ENCODE data around the gene SRGAP1. TPM values are rescaled to one million over a fixed set of nuclear protein-coding genes. Genes with fewer than 3 reads are reported as not detected.
"Not testable (repeated sequence)": the region's sequence is repeated elsewhere in the genome, so short reads cannot be mapped to it uniquely, and the experiment has no call there.

SRGAP1 gene
- total RNA-seq, 1 donor from 2014 or later = 2.0 TPM

DNA sequence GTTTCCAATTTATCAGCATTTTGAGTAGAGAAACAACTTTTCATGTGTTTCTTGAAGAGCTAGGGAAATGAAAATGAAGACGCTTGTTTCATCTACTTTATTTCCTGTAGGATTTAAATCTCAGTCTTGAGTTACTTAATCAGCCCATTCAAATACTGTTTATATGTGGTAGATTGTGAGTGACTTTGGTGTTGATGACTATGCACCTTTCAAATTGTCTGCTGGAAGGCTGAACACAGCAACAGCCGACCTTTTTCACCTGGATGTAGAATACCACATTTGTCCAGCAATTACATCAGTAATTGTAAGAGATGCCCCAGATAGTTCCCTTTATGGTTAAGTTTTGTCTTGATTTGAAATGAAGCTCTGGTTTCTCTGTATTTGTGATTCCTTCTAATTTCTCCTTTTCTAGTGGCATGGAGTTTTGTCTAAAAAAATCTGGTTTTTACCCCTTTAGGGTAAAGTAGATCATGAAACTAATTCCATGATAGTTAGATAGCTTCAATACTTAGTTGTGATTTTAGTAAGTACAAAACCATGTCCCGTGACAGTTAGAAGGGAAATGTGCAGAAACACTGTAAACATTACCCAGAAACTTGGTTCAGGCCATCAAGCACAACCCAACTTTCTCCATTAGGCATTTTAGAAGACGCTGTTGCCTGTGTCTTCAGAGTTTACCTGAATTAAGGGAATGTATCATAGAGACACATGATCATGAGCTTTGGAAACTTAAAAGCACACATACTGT, 165.0 kb downstream of the SRGAP1 start:
- ATAC-seq (ENCODE audit: poor library complexity) (no peak), DNase-seq (no peak)
- intact Hi-C loops (cut with DNase I) = no loop called here

DNA sequence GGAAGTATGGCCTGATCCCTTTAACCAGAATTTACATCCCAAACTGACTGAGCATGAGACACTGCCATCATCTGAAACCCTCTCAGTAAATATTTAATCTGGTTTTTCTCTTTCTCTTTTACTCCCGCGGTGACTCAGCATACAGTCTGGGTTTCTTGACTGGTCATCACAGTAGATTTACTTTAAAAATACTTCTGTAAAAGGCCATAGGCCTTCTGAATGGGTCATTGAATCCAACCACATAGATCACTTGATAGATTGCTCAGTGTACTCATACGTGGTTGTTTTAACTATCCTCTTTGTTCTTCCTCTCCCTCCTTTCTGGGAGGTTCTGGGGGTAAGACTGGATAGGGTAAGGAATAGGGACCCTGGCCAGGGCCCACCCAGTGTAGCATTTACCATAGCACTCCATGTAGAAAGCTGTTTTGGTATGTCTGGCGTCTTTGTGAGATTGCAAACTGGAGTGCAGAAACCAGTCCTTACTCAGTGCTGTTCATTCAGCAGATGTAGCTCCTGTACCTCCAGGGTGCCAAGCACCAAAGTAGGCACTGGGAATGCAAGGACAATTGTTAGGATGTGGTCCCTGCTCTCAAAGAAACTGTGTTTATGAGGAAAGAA, 165.7 kb downstream of the SRGAP1 start:
- DNase-seq = no peak
- intact Hi-C loops (cut with DNase I) = no loop called here
- ATAC-seq (ENCODE audit: poor library complexity) = no peak

DNA sequence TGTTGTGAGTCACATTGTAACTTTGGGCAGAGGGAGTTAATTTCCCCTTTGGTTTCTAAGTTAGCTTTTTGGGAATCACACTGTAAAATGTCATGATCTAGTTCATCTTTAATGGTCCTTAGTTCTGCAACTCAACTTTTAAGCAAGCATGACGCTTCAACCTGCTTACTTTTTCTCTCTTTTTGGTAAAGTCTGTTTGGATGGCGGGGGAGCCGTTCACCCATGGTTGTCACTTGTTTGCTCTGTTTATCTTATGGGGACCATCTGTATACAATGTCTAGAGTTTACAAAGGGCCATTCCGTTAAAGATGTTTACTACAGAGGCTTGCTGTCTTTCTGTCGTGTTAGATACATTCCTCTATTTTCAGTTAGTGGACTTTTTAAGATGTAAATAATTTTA, 172.0 kb downstream of the SRGAP1 start:
- intact Hi-C loops (cut with DNase I) = no loop called here
- no peak for DNase-seq
- ATAC-seq (ENCODE audit: poor library complexity) = no peak

DNA sequence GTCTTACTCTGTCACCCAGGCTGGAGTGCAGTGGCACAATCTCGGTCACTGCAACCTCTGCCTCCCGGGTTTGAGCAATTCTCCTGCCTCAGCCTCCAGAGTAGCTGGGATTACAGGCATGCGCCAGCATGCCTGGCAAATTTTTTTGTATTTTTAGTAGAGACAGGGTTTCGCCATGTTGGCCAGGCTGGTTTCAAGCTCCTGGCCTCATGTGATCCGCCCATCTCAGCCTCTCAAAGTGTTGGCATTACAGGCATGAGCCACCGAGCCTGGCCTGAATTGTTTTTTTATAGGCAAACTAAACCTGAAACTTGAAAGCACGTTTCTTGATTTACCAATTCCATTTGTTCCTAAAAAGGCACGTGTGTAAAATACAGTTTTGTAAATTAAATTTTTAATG, 173.6 kb downstream of the SRGAP1 start:
- DNase-seq; intact Hi-C loops (cut with DNase I); ATAC-seq (ENCODE audit: poor library complexity): not testable (repeated sequence)

DNA sequence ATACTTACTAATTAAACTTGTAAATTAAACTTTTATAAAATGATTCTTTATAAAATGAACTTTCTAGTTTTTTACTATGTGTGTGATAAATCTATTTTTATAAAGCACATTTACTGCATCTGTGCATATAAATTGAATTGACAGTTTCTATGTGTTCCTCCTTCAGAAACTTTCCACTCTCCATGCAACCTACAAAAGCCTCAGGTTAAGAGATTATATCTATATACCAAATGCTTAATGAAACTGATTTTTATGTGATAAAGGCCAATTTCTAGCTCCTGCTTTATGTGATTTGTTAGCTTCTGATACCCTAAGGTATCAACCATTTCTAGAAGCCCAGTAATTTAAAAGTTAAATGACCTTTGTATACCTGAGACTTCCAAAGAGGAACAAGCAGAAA, 174.0 kb downstream of the SRGAP1 start:
- DNase-seq (no peak), ATAC-seq (ENCODE audit: poor library complexity) (no peak)
- intact Hi-C loops (cut with DNase I) = no loop called here

DNA sequence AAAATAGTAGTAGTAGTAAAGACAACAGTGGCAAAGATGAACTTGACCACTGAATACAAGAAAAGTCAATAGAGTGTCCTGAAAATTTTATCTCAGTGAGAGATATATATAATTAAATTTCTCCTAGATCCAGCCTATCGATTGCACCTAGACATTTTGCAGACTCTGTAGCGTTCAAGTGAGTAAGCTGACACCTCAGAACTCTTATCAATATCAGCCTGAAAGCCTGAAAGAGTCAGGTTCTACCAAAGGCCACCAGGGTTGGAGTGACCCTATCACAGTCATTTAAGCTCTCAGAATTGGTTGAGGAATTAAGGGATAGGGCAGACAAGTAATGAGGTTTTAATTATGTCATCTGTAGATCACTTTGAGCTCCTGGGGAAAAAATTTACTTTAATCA, 174.6 kb downstream of the SRGAP1 start:
- intact Hi-C loops (cut with DNase I) = no loop called here
- no peak for ATAC-seq (ENCODE audit: poor library complexity)
- DNase-seq = no peak

DNA sequence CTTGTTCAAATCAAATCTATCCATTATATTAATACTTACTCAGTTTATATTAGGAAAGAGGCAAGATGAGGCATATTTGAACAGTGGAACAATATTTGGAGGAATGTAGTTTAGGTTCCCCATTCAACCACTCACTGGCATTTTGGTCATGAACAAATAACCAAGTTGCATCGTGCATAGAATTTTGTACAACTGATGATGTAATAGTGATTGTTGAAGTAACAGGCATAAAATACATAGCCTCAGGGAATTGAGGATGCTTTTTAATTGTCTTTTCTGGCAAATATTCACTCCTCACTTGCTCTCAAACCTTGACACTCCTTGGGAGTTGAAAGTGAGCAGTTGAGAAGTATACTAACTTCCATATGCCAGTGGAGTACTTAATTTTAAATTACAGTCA, 175.2 kb downstream of the SRGAP1 start:
- intact Hi-C loops (cut with DNase I) = no loop called here
- no peak for DNase-seq
- no peak for ATAC-seq (ENCODE audit: poor library complexity)

DNA sequence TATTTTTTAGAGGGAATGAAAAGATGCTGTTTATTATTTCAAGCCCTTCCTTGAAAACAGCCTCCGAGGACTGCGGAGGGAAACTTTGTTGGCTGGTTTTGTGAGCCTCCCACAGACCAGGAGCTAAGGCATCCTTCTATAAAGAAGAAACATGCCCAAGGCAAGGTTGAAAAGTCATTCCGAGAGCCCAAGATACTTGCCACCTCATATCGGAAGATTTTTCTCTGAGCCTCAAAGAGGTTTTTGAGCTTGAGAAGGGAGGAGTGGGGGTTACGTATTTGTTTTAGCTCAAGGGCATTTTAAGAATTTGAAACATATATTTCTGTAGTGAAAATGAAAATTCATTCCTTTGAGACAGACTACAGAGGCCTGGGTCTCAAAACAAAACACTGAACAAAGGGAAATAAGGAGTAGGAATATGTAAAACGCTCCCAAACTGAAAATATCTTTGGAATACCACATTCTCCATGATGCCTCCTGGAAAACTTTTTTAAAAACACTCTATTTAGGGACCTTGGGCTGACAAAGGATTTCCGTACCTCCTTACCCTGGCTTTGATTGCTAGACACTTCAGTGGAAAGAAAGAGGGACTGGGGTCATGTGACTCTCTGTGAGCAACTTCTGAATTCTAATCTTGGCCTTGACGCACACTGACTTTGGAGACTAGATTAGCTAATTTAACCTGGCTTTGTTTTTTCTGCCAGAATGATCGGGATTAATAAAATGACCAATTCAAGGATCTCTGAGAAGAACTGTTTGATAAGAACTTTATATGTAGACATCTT, 180.9 kb downstream of the SRGAP1 start:
- DNase-seq = no peak
- no peak for ATAC-seq (ENCODE audit: poor library complexity)
- intact Hi-C loops (cut with DNase I) = no loop called here

DNA sequence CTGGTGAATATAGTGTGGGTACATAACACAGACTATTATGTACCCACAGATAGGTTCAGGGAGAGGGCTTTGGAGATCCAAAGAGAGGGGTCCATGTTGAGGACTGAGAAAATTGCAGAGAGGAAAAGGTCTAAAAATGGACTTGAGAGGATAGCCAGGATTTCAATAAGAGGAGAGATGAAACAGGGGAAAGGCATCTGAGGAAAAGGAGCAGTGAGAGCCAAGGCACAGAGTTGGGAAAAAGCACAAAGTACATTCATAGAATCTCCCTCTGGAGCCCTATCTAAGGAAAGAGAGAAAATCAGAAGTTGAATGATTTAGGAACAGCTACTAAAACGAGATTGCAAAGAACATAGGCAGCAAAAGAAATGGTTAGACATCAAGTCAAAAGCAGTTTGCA, 182.8 kb downstream of the SRGAP1 start:
- ATAC-seq (ENCODE audit: poor library complexity) (no peak), DNase-seq (no peak)
- intact Hi-C loops (cut with DNase I) = no loop called here

DNA sequence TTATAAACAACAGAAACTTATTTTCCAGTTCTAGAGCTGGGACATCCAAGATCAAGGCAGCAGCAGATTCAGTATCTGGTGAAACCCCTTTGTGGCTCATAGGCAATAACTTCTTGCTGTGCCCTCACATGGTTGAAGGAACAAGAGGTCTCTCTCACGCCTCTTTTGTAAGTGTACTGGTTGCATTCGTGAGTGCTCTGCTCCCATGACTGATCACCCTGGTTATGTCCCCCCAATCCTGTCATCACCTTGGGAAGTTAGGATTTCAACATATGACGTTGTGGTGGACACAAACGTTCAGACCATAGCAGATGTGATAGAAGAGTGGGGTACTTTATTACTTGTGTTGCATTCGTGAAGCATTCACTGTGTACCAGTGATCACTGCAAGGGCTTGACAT, 184.0 kb downstream of the SRGAP1 start:
- intact Hi-C loops (cut with DNase I) = no loop called here
- ATAC-seq (ENCODE audit: poor library complexity) (no peak), DNase-seq (no peak)

DNA sequence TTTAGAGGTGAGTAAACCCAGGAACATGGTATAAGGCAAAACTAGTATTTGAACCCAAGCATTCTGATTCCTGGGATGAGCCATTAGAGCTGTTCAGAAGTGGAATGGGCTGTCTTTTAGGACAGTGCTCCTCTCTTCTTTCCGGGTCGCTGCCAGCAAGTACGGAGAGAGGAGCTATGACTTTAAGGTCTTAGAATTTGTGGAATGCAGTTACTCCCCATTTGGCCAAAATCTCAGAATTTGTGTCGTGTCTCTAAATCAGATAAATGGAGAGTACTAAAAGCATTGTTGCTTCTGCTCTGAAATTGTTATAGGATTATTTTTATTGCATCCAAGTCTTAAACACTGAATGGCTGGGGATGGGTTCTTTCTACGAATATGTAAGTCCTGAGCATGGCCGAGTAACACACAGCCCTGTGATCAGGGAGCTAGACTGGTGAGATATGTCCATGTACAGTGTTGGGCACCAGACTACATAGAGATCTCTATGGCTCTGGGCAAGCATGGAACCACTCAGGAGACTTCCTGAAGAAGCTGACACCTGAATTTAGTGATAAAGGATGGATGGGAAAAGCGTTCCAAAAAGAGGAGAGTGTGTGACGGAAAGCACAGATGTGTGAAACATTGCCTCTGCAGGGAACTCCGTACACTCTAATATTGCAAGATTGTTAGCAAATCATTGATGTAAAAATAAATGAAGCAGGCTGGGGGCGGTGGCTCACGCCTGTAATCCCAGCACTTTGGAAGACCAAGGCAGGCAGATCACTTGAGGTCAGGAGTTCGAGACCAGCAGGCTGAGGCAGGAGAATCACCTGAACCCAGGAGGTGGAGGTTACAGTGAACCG, 184.7 kb downstream of the SRGAP1 start:
- intact Hi-C loops (cut with DNase I) = no loop called here
- ATAC-seq (ENCODE audit: poor library complexity) = no peak

DNA sequence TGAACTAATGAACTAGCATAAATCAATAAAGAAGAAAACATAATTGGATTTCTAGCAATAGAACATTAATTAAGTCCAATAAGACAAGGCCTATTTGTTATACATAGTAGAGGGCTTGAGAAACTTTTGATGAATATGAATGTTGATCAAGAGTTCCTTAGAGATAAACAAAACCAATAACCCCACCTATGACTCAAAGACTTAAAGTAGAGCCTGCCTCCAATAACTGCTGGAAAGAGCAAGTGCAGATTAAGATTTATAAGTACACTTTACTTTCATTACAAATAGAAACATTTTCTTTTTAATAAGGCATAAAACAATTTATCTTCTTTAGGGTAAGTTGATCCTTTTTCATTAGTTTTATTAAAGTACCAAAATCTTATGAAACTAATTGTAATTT, 185.7 kb downstream of the SRGAP1 start:
- ATAC-seq (ENCODE audit: poor library complexity) (no peak), DNase-seq (no peak)
- intact Hi-C loops (cut with DNase I) = no loop called here

More for the DNA sequence above, 184.7 kb downstream of the SRGAP1 start:
- DNase-seq = no peak

DNA sequence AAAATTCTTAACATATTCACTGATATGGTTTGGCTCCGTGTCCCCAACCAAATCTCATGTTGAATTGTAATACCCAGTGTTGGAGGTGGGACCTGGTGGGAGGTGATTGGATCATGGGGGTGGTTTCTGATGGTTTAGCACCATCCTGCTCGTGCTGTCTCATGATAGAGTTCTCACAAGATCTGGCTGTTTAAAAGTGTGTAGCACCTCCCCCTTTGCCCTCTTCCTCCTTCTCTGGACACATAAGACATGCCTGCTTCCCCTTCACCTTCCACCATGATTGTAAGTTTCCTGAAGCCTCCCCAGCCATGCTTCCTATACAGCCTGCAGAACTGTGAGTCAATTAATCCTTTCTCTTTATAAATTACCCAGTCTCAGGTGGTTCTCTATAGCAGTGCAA, 189.6 kb downstream of the SRGAP1 start:
- intact Hi-C loops (cut with DNase I); ATAC-seq (ENCODE audit: poor library complexity); DNase-seq: not testable (repeated sequence)

DNA sequence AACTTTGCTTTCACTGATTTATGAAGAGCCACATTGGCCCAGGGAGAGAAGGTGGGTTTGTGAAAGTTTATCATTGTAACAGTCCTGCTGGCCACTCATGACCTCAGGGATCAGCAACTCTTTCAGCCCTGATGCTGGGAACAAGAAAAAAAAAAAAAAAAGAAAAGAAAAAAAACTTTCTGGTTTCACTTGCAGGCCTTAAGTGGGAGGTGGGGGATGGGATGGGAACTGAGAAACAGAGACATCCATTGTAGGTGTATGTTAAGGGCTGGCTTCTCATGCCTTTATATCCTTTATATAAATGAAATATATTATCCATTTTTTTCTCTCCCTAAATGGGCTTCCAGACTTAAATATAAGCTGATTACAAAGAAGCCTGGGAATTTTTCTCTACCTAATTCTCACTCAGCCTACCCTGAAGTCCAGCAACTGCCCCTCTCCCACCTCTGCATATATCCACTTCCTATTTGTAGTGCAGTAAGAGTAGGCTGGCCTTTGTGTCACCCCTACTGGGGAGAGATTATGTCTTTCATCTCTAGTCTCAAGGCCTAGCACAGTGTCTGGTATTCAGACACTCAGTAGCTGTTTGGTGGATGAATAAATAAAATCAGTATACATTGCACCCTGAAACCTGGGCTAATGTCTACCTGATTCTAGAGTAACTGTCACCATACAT, 190.5 kb downstream of the SRGAP1 start:
- no peak for ATAC-seq (ENCODE audit: poor library complexity)
- intact Hi-C loops (cut with DNase I) = no loop called here
- no peak for DNase-seq

DNA sequence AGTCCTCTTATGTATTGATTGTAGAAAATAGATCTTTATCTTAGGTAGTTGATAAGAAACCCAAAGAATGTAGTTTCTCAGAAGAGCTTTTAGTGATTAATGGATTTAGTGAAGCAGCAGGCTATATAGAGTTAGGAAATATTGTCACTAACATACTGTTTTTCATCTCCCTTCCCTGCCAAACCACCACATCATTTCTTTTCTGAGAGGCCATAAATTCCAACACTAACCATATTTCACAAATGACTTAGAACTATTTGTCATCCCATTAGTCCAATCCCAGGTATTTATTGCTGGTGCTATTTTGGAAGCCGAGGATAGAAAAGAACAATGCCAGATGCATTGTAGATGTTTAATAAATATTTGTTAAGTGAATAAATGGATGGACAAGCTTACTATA, 191.9 kb downstream of the SRGAP1 start:
- intact Hi-C loops (cut with DNase I) = no loop called here

DNA sequence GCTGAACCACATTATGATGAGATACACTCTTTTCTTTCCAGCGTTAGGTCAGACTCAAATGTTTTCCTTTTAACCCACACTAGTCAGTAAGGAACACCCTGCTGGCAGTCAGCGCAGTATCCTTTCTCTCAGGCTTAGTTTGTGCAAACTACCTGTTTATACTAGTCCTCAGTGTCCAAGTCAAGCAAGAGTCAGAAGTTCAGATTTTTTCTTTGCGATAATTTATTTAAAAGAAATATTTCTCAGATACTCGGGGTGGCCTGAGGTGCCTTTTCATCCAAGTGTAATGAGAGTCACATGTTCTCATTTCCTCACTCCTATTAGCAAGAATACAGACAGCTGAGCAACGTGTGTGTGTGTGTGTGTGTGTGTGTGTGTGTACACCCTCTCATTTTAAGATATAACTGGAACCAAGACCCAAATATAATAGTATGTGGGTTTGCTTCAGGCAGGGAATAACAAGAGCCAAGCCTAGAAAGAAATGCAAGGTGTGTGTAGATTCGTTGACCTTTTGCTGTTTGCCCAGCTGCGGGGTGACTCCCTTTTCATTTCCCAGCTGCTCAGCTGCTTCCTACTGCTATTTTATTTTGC, 194.9 kb downstream of the SRGAP1 start:
- intact Hi-C loops (cut with DNase I) = no loop called here
- ATAC-seq (ENCODE audit: poor library complexity) = peak; percentile 59
- DNase-seq = no peak

More for the DNA sequence above, 191.9 kb downstream of the SRGAP1 start:
- ATAC-seq (ENCODE audit: poor library complexity) = no peak
- DNase-seq = no peak

DNA sequence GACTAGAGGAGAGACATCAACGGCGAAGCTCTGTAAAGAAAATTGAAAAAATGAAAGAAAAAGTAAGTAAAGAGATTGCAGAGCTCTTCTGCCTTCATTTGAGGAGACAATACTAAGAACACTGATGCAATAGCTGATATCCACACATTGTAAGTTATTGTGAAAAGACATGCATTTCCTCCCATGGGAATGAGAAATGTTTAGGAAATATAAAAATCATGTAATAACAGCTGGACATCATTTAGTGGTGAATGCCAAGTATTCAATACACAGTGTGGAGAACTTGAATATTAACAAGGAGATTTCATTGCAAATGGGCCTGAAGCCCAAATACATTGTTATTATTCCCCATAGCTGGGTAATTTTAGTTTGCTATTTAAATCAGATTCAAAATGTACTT, 198.4 kb downstream of the SRGAP1 start:
- intact Hi-C loops (cut with DNase I) = no loop called here
- no peak for DNase-seq
- no peak for ATAC-seq (ENCODE audit: poor library complexity)

DNA sequence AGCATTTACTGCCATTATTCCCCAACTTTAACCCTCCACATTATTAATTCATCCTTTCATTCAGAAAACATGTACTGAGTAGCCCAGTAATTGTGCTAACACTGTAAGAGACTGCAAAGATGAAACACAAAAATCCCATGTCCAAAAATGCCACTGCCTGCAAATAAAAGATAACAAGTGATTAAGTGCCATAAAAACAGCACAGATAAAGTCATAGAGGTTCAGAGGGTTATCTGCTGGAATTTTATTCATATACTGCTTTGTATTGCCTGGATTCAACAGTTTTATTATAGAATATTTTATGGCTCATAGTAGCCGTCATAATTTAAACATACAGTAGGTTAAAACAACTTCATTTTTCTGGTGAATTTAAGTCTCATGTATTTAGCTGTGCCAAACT, 199.7 kb downstream of the SRGAP1 start:
- ATAC-seq (ENCODE audit: poor library complexity) = no peak
- intact Hi-C loops (cut with DNase I) = no loop called here
- DNase-seq = no peak
